HG03442 (cell line): ENCODE results near the gene MAFB.
A peak's percentile ranks its signal among the peaks of the same experiment; 100 is the strongest.

Source experiments
- ATAC-seq: cut with Tn5 transposase; IDR thresholded peaks from one replicate; pipeline ENCODE4 v1.9.1; 2021; ENCODE audit warnings: mild to moderate bottlenecking, moderate library complexity; ENCODE audit not compliant: unreplicated experiment

The MAFB gene

GRCh38 chr20:40682104-40682981 lies 6.7 kb downstream of the MAFB start:
- ATAC-seq = no peak

GRCh38 chr20:40681684-40682083 lies 7.4 kb downstream of the MAFB start:
- no peak for ATAC-seq

GRCh38 chr20:40681165-40681564 lies 7.9 kb downstream of the MAFB start:
- ATAC-seq = no peak

GRCh38 chr20:40680161-40680959 lies 8.7 kb downstream of the MAFB start:
- peak; percentile 87 for ATAC-seq

- no peak for ATAC-seq
Measured at GRCh38 chr20:40679184-40679583, 9.9 kb downstream of the MAFB start.

GRCh38 chr20:40678286-40678875 lies 10.7 kb downstream of the MAFB start:
- no peak for ATAC-seq

GRCh38 chr20:40677343-40677924 lies 11.6 kb downstream of the MAFB start:
- ATAC-seq = no peak

- no peak for ATAC-seq
Measured at GRCh38 chr20:40676491-40677269, 12.4 kb downstream of the MAFB start.

GRCh38 chr20:40675599-40676221 lies 13.3 kb downstream of the MAFB start:
- no peak for ATAC-seq

GRCh38 chr20:40673442-40673841 lies 15.6 kb downstream of the MAFB start:
- ATAC-seq = no peak

- no peak for ATAC-seq
Measured at GRCh38 chr20:40672095-40672494, 16.9 kb downstream of the MAFB start.

GRCh38 chr20:40670253-40670652 lies 18.8 kb downstream of the MAFB start:
- no peak for ATAC-seq

- ATAC-seq = no peak
Measured at GRCh38 chr20:40669692-40670091, 19.3 kb downstream of the MAFB start.

GRCh38 chr20:40668449-40669228 lies 20.4 kb downstream of the MAFB start:
- no peak for ATAC-seq

GRCh38 chr20:40667503-40667902 lies 21.5 kb downstream of the MAFB start:
- no peak for ATAC-seq

- ATAC-seq = no peak
Measured at GRCh38 chr20:40666336-40666735, 22.7 kb downstream of the MAFB start.

GRCh38 chr20:40664891-40665290 lies 24.1 kb downstream of the MAFB start:
- no peak for ATAC-seq

- no peak for ATAC-seq
Measured at GRCh38 chr20:40663991-40664880, 24.8 kb downstream of the MAFB start.
